ENCODE measurements around the gene TMOD1.

- TF ChIP-seq GATA2 (IDR thresholded peaks at IDR 0.05; ENCODE audit: low read depth, low read length) (no peak), GATA3 (IDR thresholded peaks at IDR 0.05; ENCODE audit: low read depth, low read length) (no peak)
These were observed 97.9 kb downstream of the TMOD1 start for GRCh38 chr9:97599314-97599846.

All from SH-SY5Y (cell line).